Heart right ventricle (tissue), 16 donors: ENCODE results near the gene LGI4. TPM values are rescaled to one million over a fixed set of nuclear protein-coding genes. Genes with fewer than 3 reads are reported as not detected.
A peak's percentile ranks its signal among the peaks of the same experiment; 100 is the strongest.

Experiments
- ATAC-seq, 8 donors: fragments of 200-7000 bp; cut with Tn5 transposase; one replicate each; pipeline ENCODE4 v1.9.1; 2020; ENCODE audit warnings: mild to moderate bottlenecking in 8 of 8, moderate library complexity in 8 of 8, moderate number of reproducible peaks in 1 of 8
- DNase-seq, 2 donors: peaks; one replicate each; pipeline ENCODE4 v3.0.0-alpha.2; 2020
- H3K27ac ChIP-seq, 10 donors: fragments of 200-600 bp; sonication (generic) in 2 of 10; one replicate each; pipeline versions ENCODE4 v1.5.0 to v1.8.0; 2020 to 2022; ENCODE audit warnings: mild to moderate bottlenecking in 3 of 10
- H3K27me3 ChIP-seq, 7 donors: fragments of 200-600 bp; one replicate each; pipeline ENCODE4 v1.8.0; 2021 to 2022; ENCODE audit warnings: mild to moderate bottlenecking in 2 of 7
- H3K36me3 ChIP-seq, 9 donors: fragments of 200-600 bp; sonication (generic) in 1 of 9; one replicate each; pipeline versions ENCODE4 v1.5.0 to v1.8.0; 2020 to 2022; ENCODE audit warnings: mild to moderate bottlenecking in 2 of 9
- H3K4me1 ChIP-seq, 9 donors: fragments of 200-600 bp; sonication (generic) in 1 of 9; one replicate each; pipeline versions ENCODE4 v1.5.0 to v1.8.0; 2020 to 2022; ENCODE audit warnings: mild to moderate bottlenecking in 4 of 9
- H3K4me3 ChIP-seq, 10 donors: fragments of 200-600 bp; sonication (generic) in 2 of 10; one replicate each; pipeline versions ENCODE4 v1.5.0 to v1.8.0; 2020 to 2022; ENCODE audit warnings: mild to moderate bottlenecking in 7 of 10, moderate library complexity in 2 of 10
- H3K9me3 ChIP-seq, 11 donors: fragments of 200-600 bp in 10 of 11; sonication (generic) in 2 of 11; one replicate each; pipeline versions ENCODE4 v1.5.0 to v1.8.0; 2013 to 2022; ENCODE audit warnings: mild to moderate bottlenecking in 2 of 11, control low read depth in 1 of 11, moderate library complexity in 1 of 11
- CTCF ChIP-seq, 9 donors: fragments of 200-600 bp; sonication (generic) in 2 of 9; IDR thresholded peaks; one replicate each; pipeline versions ENCODE4 v1.5.0 to v1.8.0; 2021 to 2022; ENCODE audit warnings: antibody characterized with exemption in 9 of 9, mild to moderate bottlenecking in 5 of 9, moderate library complexity in 1 of 9
- WGBS, 2 donors: extraction: QIAGEN DNeasy Blood & Tissue Kit; methylation state at CpG; one replicate each; pipeline ENCODE4 v1.1.7; 2013; ENCODE audit warnings: inconsistent platforms in 1 of 2; 5-methylcytosine and 5-hydroxymethylcytosine counted together
- intact Hi-C, 10 donors: fragments of 100-400 bp; cut with DNase I; formaldehyde crosslinking; loops; one replicate each; pipeline versions ENCODE4 v1.11.1 to v1.14.2; 2022
- polyA plus RNA-seq, 2 donors: library from polyadenylated mRNA; stranded (reverse); fragments of 200-250 nt; gene quantifications; one replicate each; pipeline ENCODE4 v1.2.3, GENCODE V29; 2013
- total RNA-seq, 10 donors: library from RNA; stranded (reverse); fragmentation: NEBNext Ultra II Directional in 3 of 10; extraction: Animal tissue kit (Norgen Biotek cat#: 25700) in 3 of 10; gene quantifications; one replicate each; pipeline versions ENCODE4 v1.2.1 to v1.2.4, GENCODE V29; 2021 to 2023
- donor health status: Arrhythmogenic right ventricular cardiomyopathy.
- donor health status: ischemic (EF 13 %, LVEDD 7.1; RV severe dilation, severe dysfunction).
- donor health status: healthy with polysubstance abuse.
- donor health status: DM: no; HTN: yes; CAD: no.
- donor health status: DM: no; HTN: no; CAD: no.
- donor health status: ischemic (EF 25% LVEDD 6.9; RV normal size, moderate dysfunction).
- donor health status: ischemic (EF 25% LVEDD 5.7; RV mildly dilated, moderate dysfunction).
- donor health status: healthy.
- donor health status: DM: yes; HTN: yes; CAD: no.
- donor health status: Ischemic cardiomyopathy.
- donor health status: ischemic (EF 35%, LVEDD 5.7; RV mildly dilated, moderate dysfunction).
- donor health status: nonischemic (EF 11% LVEDD 7.7; RV severe dilation, severe dysfunction).
- donor health status: DM: yes; HTN: yes; CAD: no.
- donor health status: PGD.
- donor health status: ischemic (EF 29% LVEDD 5.4; RV normal size, mild dysfunction).
- donor health status: nonischemic (EF 23%, LVEDD 6.1; RV moderate dilation, normal function).

Gene LGI4
- total and polyA plus RNA-seq, 12 donors: 4.3 to 30.0 (median 8.3) TPM

GRCh38 chr19:35124098-35125060 is 10.5 kb downstream of the LGI4 start:
- H3K36me3 ChIP-seq: no peaks in the 10 kb centered on the region
- H3K4me3 ChIP-seq: peak overlapping the region; percentile 29 to 75 (median 62)
- peak overlapping the region; percentile 61 to 96 (median 90) for H3K27ac ChIP-seq
- intact Hi-C loops: loop anchor here in 1 of 10 donors (2.0 kb wide), 1 partner anchor 14 kb away; the partner anchor contains the start of gene FXYD1
- no peaks in the 10 kb centered on the region for H3K27me3 ChIP-seq
- DNase-seq (peak; percentile 95 to 96), ATAC-seq (peak; percentile 88 to 98 (median 95))
- no peaks in the 10 kb centered on the region for H3K9me3 ChIP-seq
- WGBS, 2 donors: 7 to 9% methylated on average over 42 of the region's 42 CpGs
- TF ChIP-seq CTCF (IDR thresholded peaks at IDR 0.05): no peak
- peaks cover 5 to 46% (median 32%) of the 10 kb centered on the region in 9 donors for H3K4me1 ChIP-seq

- intact Hi-C loops: no loop called here
- DNase-seq (no peak), ATAC-seq (peak in 7 of 8 donors; percentile 4 to 38 (median 21))
- 70 to 78% methylated on average over 5 of the region's 5 CpGs for WGBS, 2 donors
- Histone ChIP-seq H3K4me3 (peak overlapping the region in 8 of 10 donors; percentile 37 to 75 (median 62)), H3K27me3 (no peaks in the 10 kb centered on the region), H3K4me1 (peaks cover 5 to 46% (median 32%) of the 10 kb centered on the region in 9 donors), H3K9me3 (no peaks in the 10 kb centered on the region), H3K36me3 (no peaks in the 10 kb centered on the region), H3K27ac (peak overlapping the region; percentile 61 to 96 (median 90))
- TF ChIP-seq CTCF (IDR thresholded peaks at IDR 0.05): no peak
These were observed 11.3 kb downstream of the LGI4 start for GRCh38 chr19:35123573-35123972.

GRCh38 chr19:35122687-35123551 is 11.9 kb downstream of the LGI4 start:
- intact Hi-C loops: no loop called here
- Histone ChIP-seq H3K36me3 (no peaks in the 10 kb centered on the region), H3K27ac (peak overlapping the region; percentile 61 to 96 (median 90)), H3K27me3 (no peaks in the 10 kb centered on the region), H3K9me3 (no peaks in the 10 kb centered on the region), H3K4me1 (peaks cover 5 to 46% (median 32%) of the 10 kb centered on the region in 9 donors), H3K4me3 (peak overlapping the region in 1 of 10 donors; percentile 63)
- DNase-seq (no peak), ATAC-seq (no peak)
- TF ChIP-seq CTCF (IDR thresholded peaks at IDR 0.05): no peak
- WGBS, 2 donors: 81 to 86% methylated on average over 19 of the region's 19 CpGs

- DNase-seq: no peak
- Histone ChIP-seq H3K27me3 (no peaks in the 10 kb centered on the region), H3K9me3 (no peaks in the 10 kb centered on the region), H3K36me3 (no peaks in the 10 kb centered on the region), H3K4me3 (no peak overlapping the region), H3K27ac (peak overlapping the region in 3 of 10 donors; percentile 12 to 44 (median 25)), H3K4me1 (peaks cover 5 to 46% (median 25%) of the 10 kb centered on the region in 9 donors)
- intact Hi-C loops: no loop called here
- no peak for ATAC-seq
- TF ChIP-seq CTCF (IDR thresholded peaks at IDR 0.05): no peak
- WGBS, 2 donors: 75 to 78% methylated on average over 7 of the region's 7 CpGs
These were observed 14.0 kb downstream of the LGI4 start for GRCh38 chr19:35120898-35121297.
